Measurements from ENCODE around the gene ATP11A.

DNA sequence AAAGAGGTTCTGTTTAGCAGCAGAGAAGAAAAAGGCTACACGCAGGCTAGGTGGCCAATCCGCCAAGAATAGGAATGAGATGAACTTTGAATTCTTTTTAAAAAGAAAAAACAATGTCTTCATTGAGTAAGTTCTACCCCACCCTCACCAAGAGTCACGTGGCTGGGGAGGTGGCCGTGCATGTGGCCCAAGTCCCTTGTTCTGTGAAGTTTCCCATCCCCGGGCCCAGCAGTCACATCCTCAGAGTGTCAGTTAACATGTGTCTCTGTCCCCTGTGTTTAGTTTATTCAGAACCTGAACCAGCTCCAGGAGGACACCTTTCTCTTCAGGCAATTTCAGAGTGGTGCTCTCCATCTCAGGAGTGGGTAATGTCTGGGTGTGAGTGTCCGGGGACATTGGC lies 222.0 kb downstream of the ATP11A start:
- TF ChIP-seq, protein P1, sequence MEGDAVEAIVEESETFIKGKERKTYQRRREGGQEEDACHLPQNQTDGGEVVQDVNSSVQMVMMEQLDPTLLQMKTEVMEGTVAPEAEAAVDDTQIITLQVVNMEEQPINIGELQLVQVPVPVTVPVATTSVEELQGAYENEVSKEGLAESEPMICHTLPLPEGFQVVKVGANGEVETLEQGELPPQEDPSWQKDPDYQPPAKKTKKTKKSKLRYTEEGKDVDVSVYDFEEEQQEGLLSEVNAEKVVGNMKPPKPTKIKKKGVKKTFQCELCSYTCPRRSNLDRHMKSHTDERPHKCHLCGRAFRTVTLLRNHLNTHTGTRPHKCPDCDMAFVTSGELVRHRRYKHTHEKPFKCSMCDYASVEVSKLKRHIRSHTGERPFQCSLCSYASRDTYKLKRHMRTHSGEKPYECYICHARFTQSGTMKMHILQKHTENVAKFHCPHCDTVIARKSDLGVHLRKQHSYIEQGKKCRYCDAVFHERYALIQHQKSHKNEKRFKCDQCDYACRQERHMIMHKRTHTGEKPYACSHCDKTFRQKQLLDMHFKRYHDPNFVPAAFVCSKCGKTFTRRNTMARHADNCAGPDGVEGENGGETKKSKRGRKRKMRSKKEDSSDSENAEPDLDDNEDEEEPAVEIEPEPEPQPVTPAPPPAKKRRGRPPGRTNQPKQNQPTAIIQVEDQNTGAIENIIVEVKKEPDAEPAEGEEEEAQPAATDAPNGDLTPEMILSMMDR (conservative IDR thresholded peaks at IDR 0.05; ENCODE audit: low read depth in 2 of 2) = no peak
- TF ChIP-seq EZH2 (IDR thresholded peaks at IDR 0.05; ENCODE audit: low read depth, unreplicated experiment) (no peak), ZNF114 (CRISPR knock-in tag; IDR thresholded peaks at IDR 0.05) (no peak), EZH2phosphoT487 (IDR thresholded peaks at IDR 0.05; ENCODE audit: unreplicated experiment) (no peak), POLR2AphosphoS5 (IDR thresholded peaks at IDR 0.05; ENCODE audit: low read depth) (no peak), JUNB (IDR thresholded peaks at IDR 0.05; ENCODE audit: unreplicated experiment) (no peak), CREB1 (CRISPR knock-in tag; IDR thresholded peaks at IDR 0.05; ENCODE audit: low read depth) (no peak), ZNF331 (CRISPR knock-in tag; IDR thresholded peaks at IDR 0.05; ENCODE audit: low read depth) (no peak)
- TF ChIP-seq, protein P2, sequence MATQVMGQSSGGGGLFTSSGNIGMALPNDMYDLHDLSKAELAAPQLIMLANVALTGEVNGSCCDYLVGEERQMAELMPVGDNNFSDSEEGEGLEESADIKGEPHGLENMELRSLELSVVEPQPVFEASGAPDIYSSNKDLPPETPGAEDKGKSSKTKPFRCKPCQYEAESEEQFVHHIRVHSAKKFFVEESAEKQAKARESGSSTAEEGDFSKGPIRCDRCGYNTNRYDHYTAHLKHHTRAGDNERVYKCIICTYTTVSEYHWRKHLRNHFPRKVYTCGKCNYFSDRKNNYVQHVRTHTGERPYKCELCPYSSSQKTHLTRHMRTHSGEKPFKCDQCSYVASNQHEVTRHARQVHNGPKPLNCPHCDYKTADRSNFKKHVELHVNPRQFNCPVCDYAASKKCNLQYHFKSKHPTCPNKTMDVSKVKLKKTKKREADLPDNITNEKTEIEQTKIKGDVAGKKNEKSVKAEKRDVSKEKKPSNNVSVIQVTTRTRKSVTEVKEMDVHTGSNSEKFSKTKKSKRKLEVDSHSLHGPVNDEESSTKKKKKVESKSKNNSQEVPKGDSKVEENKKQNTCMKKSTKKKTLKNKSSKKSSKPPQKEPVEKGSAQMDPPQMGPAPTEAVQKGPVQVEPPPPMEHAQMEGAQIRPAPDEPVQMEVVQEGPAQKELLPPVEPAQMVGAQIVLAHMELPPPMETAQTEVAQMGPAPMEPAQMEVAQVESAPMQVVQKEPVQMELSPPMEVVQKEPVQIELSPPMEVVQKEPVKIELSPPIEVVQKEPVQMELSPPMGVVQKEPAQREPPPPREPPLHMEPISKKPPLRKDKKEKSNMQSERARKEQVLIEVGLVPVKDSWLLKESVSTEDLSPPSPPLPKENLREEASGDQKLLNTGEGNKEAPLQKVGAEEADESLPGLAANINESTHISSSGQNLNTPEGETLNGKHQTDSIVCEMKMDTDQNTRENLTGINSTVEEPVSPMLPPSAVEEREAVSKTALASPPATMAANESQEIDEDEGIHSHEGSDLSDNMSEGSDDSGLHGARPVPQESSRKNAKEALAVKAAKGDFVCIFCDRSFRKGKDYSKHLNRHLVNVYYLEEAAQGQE (IDR thresholded peaks at IDR 0.05; ENCODE audit: unreplicated experiment) = no peak

Data from GM23338 (cell line).